DOHH2 (cell line): ENCODE measurements around the gene CACNA2D3.

Experiments used
- CTCF ChIP-seq: fragments of 200-600 bp; sonication (generic); IDR thresholded peaks from one replicate; pipeline ENCODE4 v1.5.1; 2014; ENCODE audit warnings: antibody characterized with exemption, mild to moderate bottlenecking, low read depth, low read length; ENCODE audit not compliant: poor library complexity, severe bottlenecking
- EZH2phosphoT487 ChIP-seq: fragments of 200-600 bp; sonication (generic); IDR thresholded peaks from 2 replicates; pipeline ENCODE4 v1.6.1; 2017; ENCODE audit warnings: borderline replicate concordance, mild to moderate bottlenecking, antibody characterized with exemption, low read length, moderate library complexity, mixed read lengths

- no peak for TF ChIP-seq CTCF
- no peak for TF ChIP-seq EZH2phosphoT487
Observed at GRCh38 chr3:54731732-54732445, 609.5 kb downstream of the CACNA2D3 start.
